GM13977 (cell line): ENCODE data around the gene ANK2.
A peak's percentile ranks its signal among the peaks of the same experiment; 100 is the strongest.

ENCODE experiments used
- DNase-seq: peaks from one replicate; pipeline ENCODE4 v3.0.0; 2012; ENCODE audit warnings: low spot score
- in situ Hi-C: fragments of 300-500 bp; cut with MboI; formaldehyde crosslinking; loops from one replicate; pipeline ENCODE4 v1.12.0; 2022; ENCODE audit warnings: low sequenced_read_pairs, low pct_unique_long_range_greater_than_20kb, mixed read lengths, inconsistent platforms; ENCODE audit not compliant: unreplicated experiment
- TF ChIP-seq, protein P1 (sequence below): IDR thresholded peaks from 2 replicates; pipeline ENCODE4 v1.5.1; 2012; ENCODE audit warnings: mild to moderate bottlenecking, control low read depth; ENCODE audit not compliant: insufficient read depth; ENCODE audit errors: extremely low read depth, missing control alignments

The ANK2 gene

DNA sequence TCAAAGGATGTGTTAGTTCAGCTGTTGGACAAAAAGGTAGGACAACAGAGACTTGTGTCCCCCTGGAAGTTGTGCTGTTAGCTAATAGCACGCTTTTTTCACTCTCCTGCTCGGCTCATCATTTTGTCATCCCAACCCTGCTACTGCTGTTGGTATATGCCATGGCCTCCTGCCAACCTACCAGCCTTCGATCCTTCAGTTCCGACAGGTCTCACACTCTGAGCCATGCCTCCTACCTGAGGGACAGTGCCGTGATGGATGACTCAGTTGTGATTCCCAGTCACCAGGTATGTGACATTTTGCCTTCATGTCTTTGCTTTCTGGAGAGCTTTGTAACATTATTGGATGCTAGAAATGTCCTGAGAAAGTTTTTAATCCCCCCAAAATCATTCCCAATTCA is 268.1 kb downstream of the ANK2 start:
- in situ Hi-C loops = no loop called here

DNA sequence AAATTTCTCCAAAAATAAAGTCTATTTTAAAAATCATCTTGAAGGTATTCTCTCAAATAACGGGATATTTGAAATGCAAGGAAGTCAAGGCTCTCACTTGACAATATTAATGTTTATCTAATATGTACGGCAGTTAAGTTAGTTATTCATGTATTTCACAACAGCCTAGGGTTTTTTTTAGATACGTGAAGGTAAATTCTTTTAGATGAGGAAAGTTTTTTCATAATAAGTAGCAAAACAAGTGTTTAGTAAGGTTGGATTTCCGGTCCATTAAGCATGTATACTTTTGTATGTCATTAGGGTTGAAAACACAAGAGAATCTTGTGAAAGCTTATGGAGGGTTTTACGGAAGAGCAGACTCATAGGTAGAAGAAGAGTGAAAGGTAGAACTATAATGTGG is 273.3 kb downstream of the ANK2 start:
- in situ Hi-C loops = no loop called here
- TF ChIP-seq, protein P1, sequence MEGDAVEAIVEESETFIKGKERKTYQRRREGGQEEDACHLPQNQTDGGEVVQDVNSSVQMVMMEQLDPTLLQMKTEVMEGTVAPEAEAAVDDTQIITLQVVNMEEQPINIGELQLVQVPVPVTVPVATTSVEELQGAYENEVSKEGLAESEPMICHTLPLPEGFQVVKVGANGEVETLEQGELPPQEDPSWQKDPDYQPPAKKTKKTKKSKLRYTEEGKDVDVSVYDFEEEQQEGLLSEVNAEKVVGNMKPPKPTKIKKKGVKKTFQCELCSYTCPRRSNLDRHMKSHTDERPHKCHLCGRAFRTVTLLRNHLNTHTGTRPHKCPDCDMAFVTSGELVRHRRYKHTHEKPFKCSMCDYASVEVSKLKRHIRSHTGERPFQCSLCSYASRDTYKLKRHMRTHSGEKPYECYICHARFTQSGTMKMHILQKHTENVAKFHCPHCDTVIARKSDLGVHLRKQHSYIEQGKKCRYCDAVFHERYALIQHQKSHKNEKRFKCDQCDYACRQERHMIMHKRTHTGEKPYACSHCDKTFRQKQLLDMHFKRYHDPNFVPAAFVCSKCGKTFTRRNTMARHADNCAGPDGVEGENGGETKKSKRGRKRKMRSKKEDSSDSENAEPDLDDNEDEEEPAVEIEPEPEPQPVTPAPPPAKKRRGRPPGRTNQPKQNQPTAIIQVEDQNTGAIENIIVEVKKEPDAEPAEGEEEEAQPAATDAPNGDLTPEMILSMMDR = no peak
- DNase-seq = no peak

More for the DNA sequence above, 268.1 kb downstream of the ANK2 start:
- TF ChIP-seq, protein P1 = no peak
- no peak for DNase-seq

DNA sequence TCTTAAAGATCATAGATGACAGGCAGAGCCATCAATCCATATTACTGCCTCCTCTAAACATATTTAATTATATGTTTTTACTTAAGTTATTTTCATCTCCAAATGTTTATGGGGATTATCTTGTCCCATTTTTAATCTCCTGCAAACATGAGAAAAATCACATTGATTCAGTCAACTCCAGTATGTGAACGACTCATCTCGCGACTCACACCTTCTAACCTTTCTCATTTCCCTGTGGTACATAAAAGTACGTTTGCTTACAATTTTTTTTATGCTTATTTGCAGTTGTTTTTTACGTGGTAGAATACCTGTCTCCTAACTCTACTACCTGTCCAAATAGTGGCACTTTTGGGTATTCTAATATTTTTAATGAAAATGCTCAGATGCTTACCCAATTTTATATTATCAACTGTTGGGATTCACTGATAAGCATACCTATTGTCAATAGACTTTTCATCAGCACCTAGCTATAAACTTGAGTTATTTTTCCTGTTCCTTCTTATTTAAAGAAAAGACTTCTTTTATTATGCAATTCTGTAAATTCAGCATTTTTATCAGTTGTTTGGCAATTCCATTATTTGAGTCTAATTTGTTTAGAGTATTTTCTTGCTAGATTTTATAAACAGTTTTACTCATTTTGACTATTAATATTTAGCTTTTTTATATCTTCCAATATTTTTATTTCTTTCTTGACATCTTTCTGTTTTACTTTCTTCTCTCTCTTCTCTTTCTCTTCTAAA is 276.6 kb downstream of the ANK2 start:
- no peak for DNase-seq
- TF ChIP-seq, protein P1 = no peak
- in situ Hi-C loops = no loop called here

DNA sequence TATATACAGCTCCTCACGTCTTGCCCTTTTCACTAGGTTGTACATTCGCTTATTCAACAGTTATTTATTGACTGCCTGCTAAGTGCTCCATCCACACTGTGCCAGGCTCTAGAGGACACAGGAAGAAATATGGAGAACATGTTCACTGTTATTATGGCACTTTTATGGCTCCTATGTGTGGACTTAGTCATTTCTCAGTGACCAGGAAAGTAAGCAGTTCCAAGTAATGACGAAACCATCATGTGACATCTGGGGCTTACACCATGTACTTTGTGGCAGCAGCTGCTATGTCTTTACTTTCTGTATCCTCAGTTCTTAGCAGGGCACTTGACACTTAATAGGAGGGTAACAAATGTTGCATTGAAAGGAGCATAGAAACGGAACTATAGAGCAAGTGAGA is 278.0 kb downstream of the ANK2 start:
- no peak for DNase-seq
- in situ Hi-C loops = no loop called here
- TF ChIP-seq, protein P1 = no peak

DNA sequence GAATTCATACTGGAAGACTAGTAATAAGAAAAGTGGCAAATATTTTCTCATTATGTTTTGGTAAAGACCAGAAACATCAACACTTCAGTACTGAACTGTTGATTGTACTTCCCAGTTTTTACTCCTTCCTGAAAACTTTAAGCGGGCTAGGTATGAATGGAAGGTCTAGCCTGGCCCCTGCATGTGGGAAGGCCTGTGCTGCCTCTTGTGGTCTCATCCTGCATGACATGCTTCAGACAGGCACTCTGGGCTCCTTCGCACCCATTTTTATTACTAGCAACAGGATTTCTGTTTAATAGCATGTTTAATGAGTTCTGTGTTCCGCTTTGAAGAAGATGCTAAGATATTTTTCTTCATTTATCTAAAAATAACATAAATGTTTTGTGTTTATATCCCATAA is 279.1 kb downstream of the ANK2 start:
- in situ Hi-C loops = no loop called here
- no peak for DNase-seq
- TF ChIP-seq, protein P1 = peak; percentile 32

DNA sequence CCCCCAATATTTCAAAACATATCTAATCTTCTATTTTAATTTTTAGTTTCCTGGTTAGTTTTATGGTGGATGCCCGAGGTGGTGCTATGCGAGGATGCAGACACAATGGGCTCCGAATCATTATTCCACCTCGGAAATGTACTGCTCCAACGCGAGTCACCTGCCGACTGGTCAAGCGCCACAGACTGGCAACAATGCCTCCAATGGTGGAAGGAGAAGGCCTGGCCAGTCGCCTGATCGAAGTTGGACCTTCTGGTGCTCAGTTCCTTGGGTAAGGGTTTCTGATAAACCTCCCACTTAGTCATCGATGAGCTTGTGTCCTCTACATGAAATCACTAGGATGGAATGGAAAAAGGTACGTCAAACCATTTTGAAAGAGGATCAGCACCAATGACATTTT is 280.7 kb downstream of the ANK2 start:
- in situ Hi-C loops = no loop called here
- no peak for DNase-seq
- TF ChIP-seq, protein P1 = no peak
